Ishikawa (cell line): ENCODE results near the gene JAML.

Experiments
- CEBPB ChIP-seq: IDR thresholded peaks from 2 replicates; pipeline ENCODE4 v1.6.1; 2012
- CREB1 ChIP-seq: IDR thresholded peaks from 2 replicates; pipeline ENCODE4 v1.6.1; 2012; ENCODE audit warnings: low read depth
- EGR1 ChIP-seq: IDR thresholded peaks from 2 replicates; pipeline ENCODE4 v1.6.1; 2012
- EP300 ChIP-seq: IDR thresholded peaks from 2 replicates; pipeline ENCODE4 v1.6.1; 2012; ENCODE audit warnings: borderline replicate concordance
- FOXM1 ChIP-seq: IDR thresholded peaks from 2 replicates; pipeline ENCODE4 v1.6.1; 2012; ENCODE audit warnings: low read depth, borderline replicate concordance
- MAX ChIP-seq: IDR thresholded peaks from 2 replicates; pipeline ENCODE4 v1.6.1; 2012
- NFIC ChIP-seq: IDR thresholded peaks from 2 replicates; pipeline ENCODE4 v1.6.1; 2012
- RAD21 ChIP-seq: IDR thresholded peaks from 2 replicates; pipeline ENCODE4 v1.6.1; 2012; ENCODE audit warnings: low read depth
- REST ChIP-seq: IDR thresholded peaks from 2 replicates; pipeline ENCODE4 v1.6.1; 2012; ENCODE audit warnings: low read depth, mild to moderate bottlenecking
- TAF1 ChIP-seq: IDR thresholded peaks from 2 replicates; pipeline ENCODE4 v1.6.1; 2012; ENCODE audit warnings: low read depth, mild to moderate bottlenecking
- TCF12 ChIP-seq: IDR thresholded peaks from 2 replicates; pipeline ENCODE4 v1.6.1; 2012; ENCODE audit warnings: low read depth
- TEAD4 ChIP-seq: IDR thresholded peaks from 2 replicates; pipeline ENCODE4 v1.6.1; 2012
- USF1 ChIP-seq: IDR thresholded peaks from 2 replicates; pipeline ENCODE4 v1.6.1; 2012
- YY1 ChIP-seq: IDR thresholded peaks from 2 replicates; pipeline ENCODE4 v1.6.1; 2012; ENCODE audit warnings: low read depth
- ZBTB7A ChIP-seq: IDR thresholded peaks from 2 replicates; pipeline ENCODE4 v1.6.1; 2012; ENCODE audit warnings: low read depth

JAML gene

GRCh38 chr11:118217575-118217974 lies 7.2 kb downstream of the JAML start:
- TF ChIP-seq EGR1 (no peak), NFIC (no peak), TCF12 (no peak), REST (no peak), TAF1 (no peak)

GRCh38 chr11:118216621-118217481 lies 8.0 kb downstream of the JAML start:
- no peak for TF ChIP-seq TCF12

- no peak for TF ChIP-seq RAD21
- no peak for TF ChIP-seq TEAD4
- TF ChIP-seq CEBPB = no peak
- TF ChIP-seq USF1 = no peak
- TF ChIP-seq ZBTB7A = no peak
- TF ChIP-seq TAF1 = no peak
- no peak for TF ChIP-seq EGR1
- no peak for TF ChIP-seq TCF12
Observed at GRCh38 chr11:118215765-118216164, 9.0 kb downstream of the JAML start.

GRCh38 chr11:118215262-118215661 lies 9.5 kb downstream of the JAML start:
- TF ChIP-seq NFIC (no peak), CEBPB (no peak), TEAD4 (no peak), TAF1 (no peak), EGR1 (no peak), YY1 (no peak), RAD21 (no peak), ZBTB7A (no peak), USF1 (no peak), TCF12 (no peak), FOXM1 (no peak), EP300 (no peak), CREB1 (no peak), REST (no peak), MAX (no peak)

GRCh38 chr11:118214210-118214914 lies 10.4 kb downstream of the JAML start:
- TF ChIP-seq CREB1 = no peak

GRCh38 chr11:118213781-118214180 lies 11.0 kb downstream of the JAML start:
- TF ChIP-seq ZBTB7A = no peak
- no peak for TF ChIP-seq USF1
- no peak for TF ChIP-seq EP300
- no peak for TF ChIP-seq CREB1
- TF ChIP-seq CEBPB = no peak
- no peak for TF ChIP-seq RAD21
- no peak for TF ChIP-seq FOXM1
- TF ChIP-seq EGR1 = no peak
- no peak for TF ChIP-seq NFIC
